Inflammatory macrophage (primary cell): ENCODE measurements around the gene PALM.

Experiments used
- DNase-seq, 2 donors: peaks; one replicate each; pipeline ENCODE4 v3.0.0-alpha.2; 2020 to 2022

Gene PALM

GRCh38 chr19:782878-783668 is 74.3 kb downstream of the PALM start:
- DNase-seq, result no peak

GRCh38 chr19:784541-784940 is 75.8 kb downstream of the PALM start:
- DNase-seq, result no peak

- DNase-seq, result no peak
These were observed 78.8 kb downstream of the PALM start for GRCh38 chr19:787536-787935.

GRCh38 chr19:788686-788982 is 79.9 kb downstream of the PALM start:
- no peak for DNase-seq

- DNase-seq, result peak; percentile 41 to 65
These were observed 80.4 kb downstream of the PALM start for GRCh38 chr19:788983-789700.

GRCh38 chr19:789701-790060 is 80.9 kb downstream of the PALM start:
- DNase-seq, result no peak

- no peak for DNase-seq
These were observed 82.4 kb downstream of the PALM start for GRCh38 chr19:791007-791566.

GRCh38 chr19:791567-792305 is 83.0 kb downstream of the PALM start:
- no peak for DNase-seq

GRCh38 chr19:792306-792885 is 83.7 kb downstream of the PALM start:
- DNase-seq, result no peak

GRCh38 chr19:793806-794205 is 85.1 kb downstream of the PALM start:
- DNase-seq, result no peak

GRCh38 chr19:795073-795611 is 86.4 kb downstream of the PALM start:
- DNase-seq, result no peak

- no peak for DNase-seq
These were observed 87.2 kb downstream of the PALM start for GRCh38 chr19:795691-796581.

GRCh38 chr19:796692-797527 is 88.2 kb downstream of the PALM start, which contains the start of gene PTBP1:
TSS of gene PTBP1 (plus strand) at chr19:797452. CDS start at chr19:797498, 46 bp downstream.
- DNase-seq, result peak; percentile 100
